ENCODE data around the gene KLB. TPM values are rescaled to one million over a fixed set of nuclear protein-coding genes. Genes with fewer than 3 reads are reported as not detected.

Gene KLB
- polyA plus RNA-seq, 3 donors: not detected

GRCh38 chr4:39466747-39467146 is 60.0 kb downstream of the KLB start:
- H4K20me1 ChIP-seq (ENCODE audit: insufficient read depth, low read length): no peaks in the 10 kb centered on the region
- H3K36me3 ChIP-seq (replicated peaks in 1 of 2; ENCODE audit: control insufficient read depth in 1 of 2, insufficient read depth in 2 of 2, low read length in 2 of 2): peaks cover 24 to 50% of the 10 kb centered on the region in 2 donors
- no peak overlapping the region for H3K27ac ChIP-seq (ENCODE audit: low read depth in 1 of 2, low read length in 2 of 2)
- H3K4me1 ChIP-seq (ENCODE audit: control insufficient read depth in 1 of 2, insufficient read depth in 2 of 2, low read length in 2 of 2): peaks cover 7 to 10% of the 10 kb centered on the region in 2 donors
- Mint-ChIP-seq H3K27me3 (ENCODE audit: low read depth in 3 of 3) (no peaks in the 10 kb centered on the region), H3K9me3 (no peaks in the 10 kb centered on the region), H3K4me3 (no peak overlapping the region), H3K4me1 (peaks cover 8% of the 10 kb centered on the region), H3K27ac (no peak overlapping the region), H3K36me3 (peaks cover 22 to 46% of the 10 kb centered on the region in 2 donors)
- H3K4me2 ChIP-seq (replicated peaks; ENCODE audit: extremely low read depth, low read length, poor library complexity, severe bottlenecking): no peak overlapping the region
- no peaks in the 10 kb centered on the region for H3K79me2 ChIP-seq (ENCODE audit: insufficient read depth, low read length)
- H3K27me3 ChIP-seq (ENCODE audit: control insufficient read depth in 2 of 2, insufficient read depth in 2 of 2, low read length in 2 of 2): no peaks in the 10 kb centered on the region
- DNase-seq: no peak
- H3K9ac ChIP-seq (ENCODE audit: insufficient read depth, low read length, poor library complexity, severe bottlenecking): no peak overlapping the region
- intact Hi-C loops (cut with micrococcal nuclease): loop anchor here in 1 of 2 donors (10.0 kb wide), 1 partner anchor 58 kb away; the partner anchor contains the start of gene UGDH
- no peak overlapping the region for H3K4me3 ChIP-seq (replicated peaks in 1 of 3; ENCODE audit: low read depth in 2 of 3, low read length in 3 of 3)
- TF ChIP-seq CTCF (IDR thresholded peaks at IDR 0.05): no peak
- no CpG with 5 or more reads among the region's 4 CpGs for WGBS (ENCODE audit: insufficient coverage)
- no peak overlapping the region for H2AFZ ChIP-seq (ENCODE audit: insufficient read depth, low read depth, low read length, poor library complexity, severe bottlenecking)
- H3K9me3 ChIP-seq (replicated peaks in 1 of 2; ENCODE audit: control insufficient read depth in 1 of 2, insufficient read depth in 1 of 2, low read length in 2 of 2): no peaks in the 10 kb centered on the region

GRCh38 chr4:39467464-39467863 is 60.7 kb downstream of the KLB start:
- Histone ChIP-seq H3K4me1 (ENCODE audit: control insufficient read depth in 1 of 2, insufficient read depth in 2 of 2, low read length in 2 of 2) (peaks cover 7 to 10% of the 10 kb centered on the region in 2 donors), H3K4me2 (replicated peaks; ENCODE audit: extremely low read depth, low read length, poor library complexity, severe bottlenecking) (no peak overlapping the region), H3K27me3 (ENCODE audit: control insufficient read depth in 2 of 2, insufficient read depth in 2 of 2, low read length in 2 of 2) (no peaks in the 10 kb centered on the region), H3K36me3 (replicated peaks in 1 of 2; ENCODE audit: control insufficient read depth in 1 of 2, insufficient read depth in 2 of 2, low read length in 2 of 2) (peaks cover 24 to 53% of the 10 kb centered on the region in 2 donors), H3K9me3 (replicated peaks in 1 of 2; ENCODE audit: control insufficient read depth in 1 of 2, insufficient read depth in 1 of 2, low read length in 2 of 2) (no peaks in the 10 kb centered on the region), H3K4me3 (replicated peaks in 1 of 3; ENCODE audit: low read depth in 2 of 3, low read length in 3 of 3) (no peak overlapping the region), H4K20me1 (ENCODE audit: insufficient read depth, low read length) (no peaks in the 10 kb centered on the region), H3K9ac (ENCODE audit: insufficient read depth, low read length, poor library complexity, severe bottlenecking) (no peak overlapping the region), H3K79me2 (ENCODE audit: insufficient read depth, low read length) (no peaks in the 10 kb centered on the region), H2AFZ (ENCODE audit: insufficient read depth, low read depth, low read length, poor library complexity, severe bottlenecking) (no peak overlapping the region), H3K27ac (ENCODE audit: low read depth in 1 of 2, low read length in 2 of 2) (no peak overlapping the region)
- TF ChIP-seq CTCF (IDR thresholded peaks at IDR 0.05): no peak
- Mint-ChIP-seq H3K4me1 (peaks cover 11% of the 10 kb centered on the region), H3K4me3 (no peak overlapping the region), H3K36me3 (peaks cover 26 to 52% of the 10 kb centered on the region in 2 donors), H3K27me3 (ENCODE audit: low read depth in 3 of 3) (no peaks in the 10 kb centered on the region), H3K27ac (no peak overlapping the region), H3K9me3 (no peaks in the 10 kb centered on the region)
- WGBS (ENCODE audit: insufficient coverage): 100% methylated on average over 3 of the region's 4 CpGs
- intact Hi-C loops (cut with micrococcal nuclease): loop anchor here in 1 of 2 donors (10.0 kb wide), 1 partner anchor 57 kb away; the partner anchor contains the start of gene UGDH
- no peak for DNase-seq
